Kasumi-1 (cell line): Measurements from ENCODE around the gene CDK14.

Experiments used
- DNase-seq, 2 experiments: peaks; one replicate each; lab custom pipeline; 2025; lab: John Stamatoyannopoulos, UW

The CDK14 gene

GRCh38 chr7:90642978-90643377, 46.9 kb downstream of the CDK14 start:
- no peak for DNase-seq

GRCh38 chr7:90645784-90646183, 49.7 kb downstream of the CDK14 start:
- no peak for DNase-seq

- DNase-seq = no peak
Measured at GRCh38 chr7:90648107-90648506, 52.0 kb downstream of the CDK14 start.

- no peak for DNase-seq
Measured at GRCh38 chr7:90648834-90649233, 52.7 kb downstream of the CDK14 start.

- no peak for DNase-seq
Measured at GRCh38 chr7:90654718-90655427, 58.8 kb downstream of the CDK14 start.

- DNase-seq = peak in 1 of 2 experiments; percentile 3
Measured at GRCh38 chr7:90655566-90655965, 59.4 kb downstream of the CDK14 start.

GRCh38 chr7:90657481-90657880, 61.4 kb downstream of the CDK14 start:
- DNase-seq = no peak

GRCh38 chr7:90660100-90660499, 64.0 kb downstream of the CDK14 start:
- DNase-seq = no peak

- no peak for DNase-seq
Measured at GRCh38 chr7:90660819-90661218, 64.7 kb downstream of the CDK14 start.

GRCh38 chr7:90661290-90662151, 65.4 kb downstream of the CDK14 start:
- no peak for DNase-seq

GRCh38 chr7:90663176-90663575, 67.1 kb downstream of the CDK14 start:
- DNase-seq = no peak

- no peak for DNase-seq
Measured at GRCh38 chr7:90666186-90666585, 70.1 kb downstream of the CDK14 start.

- no peak for DNase-seq
Measured at GRCh38 chr7:90668992-90669391, 72.9 kb downstream of the CDK14 start.

GRCh38 chr7:90669492-90669891, 73.4 kb downstream of the CDK14 start:
- DNase-seq = no peak

GRCh38 chr7:90671571-90671970, 75.5 kb downstream of the CDK14 start:
- no peak for DNase-seq

GRCh38 chr7:90672210-90672609, 76.1 kb downstream of the CDK14 start:
- DNase-seq = no peak

- DNase-seq = no peak
Measured at GRCh38 chr7:90674625-90675024, 78.5 kb downstream of the CDK14 start.

- DNase-seq = no peak
Measured at GRCh38 chr7:90675982-90676381, 79.9 kb downstream of the CDK14 start.

GRCh38 chr7:90677486-90678404, 81.6 kb downstream of the CDK14 start:
- no peak for DNase-seq

GRCh38 chr7:90678986-90679385, 82.9 kb downstream of the CDK14 start:
- DNase-seq = no peak

- no peak for DNase-seq
Measured at GRCh38 chr7:90680484-90680883, 84.4 kb downstream of the CDK14 start.

GRCh38 chr7:90681336-90682022, 85.4 kb downstream of the CDK14 start:
- DNase-seq = no peak
